Esophagus (tissue), 2 donors: ENCODE measurements around the gene SCARB2. TPM values are rescaled to one million over a fixed set of nuclear protein-coding genes. Genes with fewer than 3 reads are reported as not detected.

Source experiments
- H3K27ac ChIP-seq, 2 donors: one replicate each; pipeline ENCODE4 v1.5.1; 2013; ENCODE audit warnings: low read depth in 2 of 2, mild to moderate bottlenecking in 2 of 2, inconsistent platforms in 1 of 2, low read length in 1 of 2, moderate library complexity in 1 of 2
- H3K27me3 ChIP-seq, 2 donors: one replicate each; pipeline ENCODE4 v1.6.1; 2013; ENCODE audit warnings: low read length in 2 of 2, control low read depth in 1 of 2, mild to moderate bottlenecking in 1 of 2; ENCODE audit not compliant: insufficient read depth in 2 of 2, control insufficient read depth in 1 of 2
- H3K36me3 ChIP-seq, 2 donors: one replicate each; pipeline ENCODE4 v1.6.1; 2013; ENCODE audit warnings: low read length in 1 of 2; ENCODE audit not compliant: control insufficient read depth in 2 of 2, insufficient read depth in 2 of 2
- H3K4me1 ChIP-seq, 2 donors: one replicate each; pipeline ENCODE4 v1.6.1; 2013; ENCODE audit warnings: low read length in 1 of 2; ENCODE audit not compliant: control insufficient read depth in 2 of 2, insufficient read depth in 2 of 2
- H3K4me3 ChIP-seq, 2 donors: one replicate each; pipeline ENCODE4 v1.5.1; 2013; ENCODE audit warnings: low read length in 2 of 2, mild to moderate bottlenecking in 2 of 2, low read depth in 1 of 2, moderate library complexity in 1 of 2
- H3K9me3 ChIP-seq, 2 donors: one replicate each; pipeline ENCODE4 v1.6.1; 2013; ENCODE audit warnings: mild to moderate bottlenecking in 2 of 2, low read depth in 1 of 2, low read length in 1 of 2, moderate library complexity in 1 of 2; ENCODE audit not compliant: control insufficient read depth in 2 of 2, insufficient read depth in 1 of 2
- WGBS, 2 donors: extraction: QIAGEN DNeasy Blood & Tissue Kit; methylation state at CpG; one replicate each; pipeline ENCODE4 v1.1.7; 2013; 5-methylcytosine and 5-hydroxymethylcytosine counted together
- polyA plus RNA-seq, 2 donors: library from polyadenylated mRNA; stranded (reverse); fragments of 200-250 nt; gene quantifications; one replicate each; pipeline ENCODE4 v1.2.3, GENCODE V29; 2013
- donor health status: healthy with polysubstance abuse.
- donor health status: Bipolar disorder and iron deficiency.

Gene SCARB2
- polyA plus RNA-seq, 2 donors = 21.7 to 26.3 TPM

DNA sequence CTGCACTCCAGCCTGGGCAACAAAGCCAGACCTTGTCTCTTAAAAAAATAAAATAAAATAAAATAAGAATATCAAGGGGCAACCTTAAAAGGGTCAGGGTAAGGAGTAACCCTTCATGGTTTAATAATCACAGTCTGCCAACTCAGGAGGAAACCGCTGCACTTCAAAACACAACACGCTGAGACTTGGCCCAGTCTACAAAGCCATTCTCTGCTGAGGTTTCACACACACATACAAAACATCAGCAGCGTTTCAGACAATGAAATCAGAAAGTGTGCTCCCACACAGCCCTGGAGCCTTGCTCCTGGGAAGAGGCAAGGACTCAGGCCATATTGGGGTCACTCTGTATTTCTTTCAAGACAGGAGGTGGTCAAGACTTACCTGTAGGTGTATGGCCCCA is 18.3 kb downstream of the SCARB2 start:
- no peaks in the 10 kb centered on the region for H3K27me3 ChIP-seq
- peaks cover 6 to 9% of the 10 kb centered on the region in 2 donors for H3K4me1 ChIP-seq
- peaks cover 5 to 12% of the 10 kb centered on the region in 2 donors for H3K36me3 ChIP-seq
- H3K9me3 ChIP-seq = peaks cover 0 to 3% of the 10 kb centered on the region in 2 donors
- 43 to 54% methylated on average over 3 of the region's 3 CpGs for WGBS, 2 donors
- H3K27ac ChIP-seq = peak overlapping the region in 1 of 2 donors; percentile 40
- no peak overlapping the region for H3K4me3 ChIP-seq

DNA sequence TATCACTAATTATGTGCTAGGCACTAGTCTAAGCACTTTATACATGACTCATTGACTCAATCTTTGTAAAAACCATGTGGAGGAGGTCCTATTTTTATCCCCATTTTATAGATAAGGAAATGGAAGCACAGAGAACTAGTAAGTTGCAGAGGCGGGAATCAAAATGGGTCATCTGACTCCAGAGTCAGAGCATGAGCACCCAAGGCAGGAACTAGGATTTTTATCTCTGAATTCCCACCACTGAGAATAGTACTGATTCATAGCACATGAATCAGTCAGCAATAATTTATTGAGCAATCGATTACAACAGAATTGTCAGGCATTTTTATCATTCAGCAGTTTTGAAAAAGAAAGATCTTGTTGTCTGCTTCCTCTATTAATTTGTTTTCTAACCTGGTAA is 19.3 kb downstream of the SCARB2 start:
- Histone ChIP-seq H3K9me3 (peaks cover 0 to 3% of the 10 kb centered on the region in 2 donors), H3K4me3 (no peak overlapping the region), H3K27ac (peak overlapping the region in 1 of 2 donors; percentile 69), H3K27me3 (no peaks in the 10 kb centered on the region), H3K36me3 (peaks cover 5 to 12% of the 10 kb centered on the region in 2 donors), H3K4me1 (peaks cover 6 to 9% of the 10 kb centered on the region in 2 donors)
- 40 to 49% methylated on average over 2 of the region's 2 CpGs for WGBS, 2 donors

DNA sequence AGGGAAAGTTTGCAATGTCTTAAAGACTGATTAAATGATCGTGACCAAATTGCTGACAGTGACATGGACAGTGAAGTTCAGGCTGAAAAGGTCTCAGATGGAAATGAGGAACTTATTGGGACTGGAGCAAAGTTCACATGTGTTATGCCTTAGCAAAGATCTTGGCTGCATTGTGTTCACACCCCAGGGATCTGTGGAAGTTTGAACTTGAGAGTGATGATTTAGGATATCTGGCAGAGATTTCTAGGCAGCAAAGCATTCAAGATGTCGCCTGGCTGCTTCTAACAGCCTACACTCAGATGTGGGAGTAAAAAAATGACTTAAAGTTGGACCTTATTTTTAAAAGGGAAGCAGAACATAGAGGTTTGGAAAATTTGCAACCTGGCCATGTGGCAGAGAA is 21.4 kb downstream of the SCARB2 start:
- H3K36me3 ChIP-seq = peaks cover 5 to 12% of the 10 kb centered on the region in 2 donors
- no peak overlapping the region for H3K4me3 ChIP-seq
- peaks cover 0 to 3% of the 10 kb centered on the region in 2 donors for H3K9me3 ChIP-seq
- 82 to 89% methylated on average over 2 of the region's 2 CpGs for WGBS, 2 donors
- H3K27me3 ChIP-seq = no peaks in the 10 kb centered on the region
- H3K27ac ChIP-seq = no peak overlapping the region
- H3K4me1 ChIP-seq = peaks cover 4 to 6% of the 10 kb centered on the region in 2 donors

DNA sequence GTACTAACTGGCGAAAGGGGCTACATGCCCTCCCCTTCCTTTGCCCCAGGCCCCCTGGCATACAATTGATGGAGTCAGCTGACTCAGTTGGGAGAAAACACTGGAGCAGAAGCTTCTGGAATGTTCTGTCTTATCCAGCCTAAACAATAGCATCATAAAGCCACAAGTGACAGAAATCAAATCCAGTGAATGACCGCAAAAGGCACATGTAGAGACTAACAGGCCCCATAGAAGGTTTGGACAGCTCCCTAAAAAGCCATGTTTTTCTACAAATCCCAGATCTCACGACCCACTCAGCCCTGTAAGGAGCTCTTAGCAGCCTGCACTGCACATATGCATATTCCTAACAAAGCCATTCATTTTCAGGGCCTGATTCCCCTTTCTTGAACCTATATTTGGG is 25.1 kb downstream of the SCARB2 start:
- peaks cover 0 to 3% of the 10 kb centered on the region in 2 donors for H3K9me3 ChIP-seq
- H3K4me1 ChIP-seq = peaks cover 0 to 2% of the 10 kb centered on the region in 2 donors
- WGBS, 2 donors = 79 to 84% methylated on average over 3 of the region's 3 CpGs
- H3K4me3 ChIP-seq = no peak overlapping the region
- no peaks in the 10 kb centered on the region for H3K27me3 ChIP-seq
- H3K27ac ChIP-seq = no peak overlapping the region
- H3K36me3 ChIP-seq = peaks cover 3 to 18% of the 10 kb centered on the region in 2 donors

DNA sequence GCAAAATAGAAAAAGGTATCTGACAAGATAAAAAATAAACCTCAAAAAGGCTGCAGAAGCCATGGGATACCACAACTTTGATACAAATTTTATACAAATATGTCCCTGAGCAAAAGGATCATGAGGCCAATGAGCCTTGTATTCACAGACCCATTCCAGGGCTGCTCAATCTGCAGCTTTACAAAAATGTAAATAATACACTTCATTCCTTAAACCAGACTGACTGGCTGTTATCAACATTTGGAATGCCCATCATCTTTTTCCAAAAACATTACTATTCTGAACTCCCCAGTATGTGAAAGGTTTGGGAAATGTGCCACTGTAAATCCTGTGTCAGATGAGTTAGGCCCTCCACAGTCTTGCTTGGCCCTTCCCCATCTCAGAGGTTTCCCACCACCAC is 25.5 kb downstream of the SCARB2 start:
- Histone ChIP-seq H3K4me1 (peaks cover 0 to 2% of the 10 kb centered on the region in 2 donors), H3K27me3 (no peaks in the 10 kb centered on the region), H3K27ac (no peak overlapping the region), H3K36me3 (peaks cover 3 to 15% of the 10 kb centered on the region in 2 donors), H3K4me3 (no peak overlapping the region), H3K9me3 (peaks cover 0 to 3% of the 10 kb centered on the region in 2 donors)

DNA sequence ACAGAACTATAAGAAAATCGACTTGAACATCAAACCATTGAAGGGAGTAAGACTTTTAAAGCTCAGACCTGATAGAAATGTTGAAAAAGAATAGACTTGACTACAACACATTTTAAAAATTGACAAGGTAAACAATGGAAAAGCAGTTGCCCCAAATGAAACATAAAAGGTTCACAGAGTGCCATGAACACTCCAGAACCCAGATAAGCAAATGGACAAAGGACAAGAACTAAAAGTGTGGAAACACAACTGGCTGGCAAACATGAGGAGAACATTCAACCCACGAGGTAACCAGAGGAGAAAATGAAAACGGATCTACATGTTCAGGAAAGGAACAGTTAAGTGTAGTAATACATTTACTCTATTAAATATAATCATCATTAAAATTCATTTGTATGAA is 26.5 kb downstream of the SCARB2 start:
- Histone ChIP-seq H3K27me3 (no peaks in the 10 kb centered on the region), H3K4me1 (peaks cover 0 to 2% of the 10 kb centered on the region in 2 donors), H3K36me3 (peaks cover 0 to 10% of the 10 kb centered on the region in 2 donors), H3K4me3 (no peak overlapping the region), H3K27ac (no peak overlapping the region), H3K9me3 (no peaks in the 10 kb centered on the region)
- WGBS, 2 donors = 44 to 46% methylated on average over 3 of the region's 3 CpGs

DNA sequence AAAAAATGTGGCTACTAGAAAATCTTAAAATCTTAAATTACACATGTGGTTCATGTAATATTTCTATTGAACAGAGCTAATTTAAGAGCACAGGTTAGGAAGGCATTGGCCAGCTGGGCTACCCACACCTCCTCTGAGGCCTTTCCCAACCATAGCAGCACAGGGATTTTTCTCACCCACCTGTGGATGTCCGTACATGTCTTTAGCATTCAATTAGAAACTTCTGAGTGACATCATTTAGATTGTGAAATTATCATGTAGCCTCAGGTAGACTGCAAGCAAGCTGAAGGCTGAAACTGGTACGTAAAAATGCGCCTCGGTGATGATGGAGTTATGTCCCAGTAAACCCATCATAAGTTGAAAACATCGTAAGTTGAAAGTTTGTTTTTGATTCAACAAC is 31.2 kb downstream of the SCARB2 start:
- Histone ChIP-seq H3K27me3 (no peaks in the 10 kb centered on the region), H3K9me3 (no peaks in the 10 kb centered on the region), H3K4me3 (no peak overlapping the region), H3K36me3 (peaks cover 4 to 7% of the 10 kb centered on the region in 2 donors), H3K4me1 (no peaks in the 10 kb centered on the region), H3K27ac (no peak overlapping the region)
- WGBS, 2 donors = 81 to 88% methylated on average over 5 of the region's 5 CpGs

DNA sequence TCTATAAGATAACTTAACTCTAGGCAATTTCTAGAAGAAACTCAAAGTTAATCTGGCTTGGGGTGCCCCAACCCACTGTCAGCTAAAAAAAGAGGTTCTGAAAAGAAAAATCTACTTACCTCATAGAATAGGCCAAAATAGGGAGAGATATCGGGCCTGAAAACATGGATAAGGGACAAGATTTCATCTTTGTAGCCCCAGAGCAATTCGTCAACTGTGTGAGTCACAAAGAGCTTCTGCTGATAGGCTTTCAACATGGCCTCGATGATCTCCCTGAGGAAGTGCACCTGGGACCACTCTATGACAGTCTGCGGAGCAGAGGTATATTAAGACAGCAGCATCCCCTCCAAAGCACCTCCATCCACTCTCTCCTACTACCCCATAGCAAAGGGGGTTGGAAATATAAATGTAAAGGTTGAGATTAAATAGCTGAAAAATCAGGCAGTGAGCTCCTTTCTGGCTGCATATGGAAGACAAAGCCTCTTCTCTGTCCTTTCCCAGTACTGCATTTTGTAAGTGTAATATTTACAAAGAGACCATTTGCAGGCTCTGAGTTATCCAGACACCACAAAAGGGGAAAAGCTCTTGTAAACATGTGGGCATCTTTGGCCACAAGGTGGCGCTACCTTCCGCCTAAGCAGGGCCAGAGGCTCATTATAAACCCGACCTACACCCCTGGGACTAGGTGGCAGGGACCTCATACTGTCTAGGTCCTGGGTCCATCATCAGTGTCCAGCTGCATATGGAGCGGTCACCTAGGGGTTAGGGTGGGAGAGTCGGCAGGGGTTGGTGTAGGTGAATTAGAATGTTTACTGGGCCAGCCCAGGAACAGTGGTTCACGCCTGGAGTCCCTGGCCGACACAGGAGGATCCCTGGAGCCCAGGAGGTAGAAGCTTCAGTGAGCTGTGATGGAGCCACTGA is 34.0 kb downstream of the SCARB2 start:
- H3K4me3 ChIP-seq = no peak overlapping the region
- peak overlapping the region in 1 of 2 donors; percentile 13 for H3K27ac ChIP-seq
- WGBS, 2 donors = 58% methylated on average over 11 of the region's 11 CpGs
- H3K9me3 ChIP-seq = no peaks in the 10 kb centered on the region
- no peaks in the 10 kb centered on the region for H3K4me1 ChIP-seq
- H3K36me3 ChIP-seq = peaks cover 2 to 9% of the 10 kb centered on the region in 2 donors
- no peaks in the 10 kb centered on the region for H3K27me3 ChIP-seq

DNA sequence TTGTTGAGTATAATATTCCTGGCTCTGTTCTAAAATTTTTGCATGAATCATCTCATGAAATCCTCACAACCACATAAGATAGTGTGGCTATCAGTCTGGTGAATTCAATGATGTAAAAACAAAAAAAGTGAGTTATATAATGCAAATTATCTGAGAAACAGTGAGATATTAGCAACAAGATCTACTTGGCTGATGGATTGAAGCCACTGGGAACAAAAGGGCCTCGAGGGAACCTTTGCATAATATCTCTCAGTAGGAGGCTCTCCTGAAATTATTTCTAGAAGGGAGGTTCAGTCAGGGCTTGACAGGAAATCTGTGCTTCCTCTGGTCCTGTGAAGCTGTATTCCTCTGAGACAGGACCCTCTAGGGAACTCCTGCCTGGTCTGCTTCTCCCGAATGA is 35.3 kb downstream of the SCARB2 start:
- no peaks in the 10 kb centered on the region for H3K9me3 ChIP-seq
- H3K4me3 ChIP-seq = no peak overlapping the region
- no peak overlapping the region for H3K27ac ChIP-seq
- no peaks in the 10 kb centered on the region for H3K27me3 ChIP-seq
- H3K36me3 ChIP-seq = peaks cover 6 to 9% of the 10 kb centered on the region in 2 donors
- 59 to 67% methylated on average over 2 of the region's 2 CpGs for WGBS, 2 donors
- no peaks in the 10 kb centered on the region for H3K4me1 ChIP-seq

DNA sequence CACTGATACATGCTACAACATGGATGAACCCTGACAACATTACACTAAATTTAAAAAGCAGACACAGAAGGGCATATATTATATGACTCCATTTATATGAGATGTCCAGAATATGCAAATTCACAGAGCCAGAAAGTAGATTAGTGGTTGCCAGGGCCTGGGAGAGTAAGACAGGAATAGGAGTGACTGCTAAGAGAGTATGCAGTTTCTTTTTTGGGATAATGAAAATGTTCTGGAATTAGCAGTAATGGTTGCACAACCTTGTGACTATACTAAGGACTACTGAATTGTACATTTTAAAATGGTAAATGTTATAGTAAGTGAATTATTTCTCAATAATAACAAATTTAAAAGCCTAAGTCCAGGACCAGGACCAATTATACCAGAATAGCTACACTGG is 35.9 kb downstream of the SCARB2 start:
- Histone ChIP-seq H3K4me1 (no peaks in the 10 kb centered on the region), H3K9me3 (no peaks in the 10 kb centered on the region), H3K27ac (no peak overlapping the region), H3K4me3 (no peak overlapping the region), H3K27me3 (no peaks in the 10 kb centered on the region), H3K36me3 (peaks cover 8 to 9% of the 10 kb centered on the region in 2 donors)
